ENCODE results near the gene MYO10.

GRCh38 chr5:16768184-16768583, 167.9 kb downstream of the MYO10 start:
- TF ChIP-seq CTCF (conservative IDR thresholded peaks at IDR 0.05) (no peak), ZFX (IDR thresholded peaks at IDR 0.05) (no peak)

All from C4-2B (cell line).